Erythroblast (primary cell): ENCODE measurements around the gene NKX6-2.

ENCODE experiments used
- DNase-seq, 2 experiments: peaks; one replicate each; lab custom pipeline; 2025; lab: John Stamatoyannopoulos, UW
- GATA1 ChIP-seq: IDR thresholded peaks from 2 replicates; pipeline ENCODE4 v1.6.1; 2011; ENCODE audit warnings: low read depth, mild to moderate bottlenecking, control low read depth, low read length, moderate library complexity
- POLR2A ChIP-seq: IDR thresholded peaks from 2 replicates; pipeline ENCODE4 v1.6.1; 2011; ENCODE audit warnings: mild to moderate bottlenecking, low read length

The NKX6-2 gene

DNA sequence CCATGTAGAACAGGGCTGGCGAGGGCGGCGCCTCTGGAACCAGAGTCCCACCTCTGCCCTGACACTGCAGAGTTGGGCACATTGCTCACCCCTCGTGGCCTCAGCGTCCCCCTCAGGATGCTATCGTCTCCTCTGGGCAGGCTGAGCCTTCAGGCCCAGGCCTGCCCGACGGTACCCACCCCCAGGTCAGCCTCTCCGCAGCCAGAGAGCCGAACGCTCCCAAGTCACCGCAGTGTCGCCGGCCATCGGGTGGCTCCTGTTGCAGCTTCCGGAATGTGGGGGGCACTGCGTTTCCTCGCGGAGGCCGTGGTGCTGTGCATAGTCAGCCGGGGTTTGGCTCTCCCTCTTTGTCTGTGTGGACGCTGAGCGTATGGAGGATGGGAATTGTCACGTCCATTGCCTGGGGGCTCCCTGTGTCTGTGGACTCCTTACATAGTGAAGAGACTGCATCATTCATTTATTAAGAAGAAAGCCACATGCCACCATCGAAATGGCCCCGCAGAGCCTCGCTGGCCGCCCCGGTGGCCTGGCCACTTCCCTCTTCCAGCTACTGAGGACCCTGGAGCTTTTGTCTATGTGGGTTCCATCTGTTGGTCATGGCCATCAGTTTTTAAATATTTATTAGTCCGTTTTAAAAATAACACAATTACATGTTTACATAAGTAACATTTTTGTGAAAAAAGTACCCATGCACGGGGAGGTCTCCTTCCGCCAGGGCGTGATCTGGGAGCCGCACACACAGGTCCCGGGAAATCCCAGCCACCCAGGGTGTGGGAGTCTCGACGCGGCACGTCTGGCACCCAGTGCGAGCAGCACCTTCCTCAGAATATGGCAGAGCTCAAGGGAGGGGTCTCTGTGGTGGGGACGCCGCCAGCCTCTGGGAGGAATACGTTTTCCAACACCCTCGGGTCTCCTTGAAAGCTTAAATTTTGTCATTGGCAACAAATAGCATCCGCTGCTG is 15.6 kb downstream of the NKX6-2 start:
- TF ChIP-seq POLR2A (no peak), GATA1 (no peak)
- DNase-seq = no peak

DNA sequence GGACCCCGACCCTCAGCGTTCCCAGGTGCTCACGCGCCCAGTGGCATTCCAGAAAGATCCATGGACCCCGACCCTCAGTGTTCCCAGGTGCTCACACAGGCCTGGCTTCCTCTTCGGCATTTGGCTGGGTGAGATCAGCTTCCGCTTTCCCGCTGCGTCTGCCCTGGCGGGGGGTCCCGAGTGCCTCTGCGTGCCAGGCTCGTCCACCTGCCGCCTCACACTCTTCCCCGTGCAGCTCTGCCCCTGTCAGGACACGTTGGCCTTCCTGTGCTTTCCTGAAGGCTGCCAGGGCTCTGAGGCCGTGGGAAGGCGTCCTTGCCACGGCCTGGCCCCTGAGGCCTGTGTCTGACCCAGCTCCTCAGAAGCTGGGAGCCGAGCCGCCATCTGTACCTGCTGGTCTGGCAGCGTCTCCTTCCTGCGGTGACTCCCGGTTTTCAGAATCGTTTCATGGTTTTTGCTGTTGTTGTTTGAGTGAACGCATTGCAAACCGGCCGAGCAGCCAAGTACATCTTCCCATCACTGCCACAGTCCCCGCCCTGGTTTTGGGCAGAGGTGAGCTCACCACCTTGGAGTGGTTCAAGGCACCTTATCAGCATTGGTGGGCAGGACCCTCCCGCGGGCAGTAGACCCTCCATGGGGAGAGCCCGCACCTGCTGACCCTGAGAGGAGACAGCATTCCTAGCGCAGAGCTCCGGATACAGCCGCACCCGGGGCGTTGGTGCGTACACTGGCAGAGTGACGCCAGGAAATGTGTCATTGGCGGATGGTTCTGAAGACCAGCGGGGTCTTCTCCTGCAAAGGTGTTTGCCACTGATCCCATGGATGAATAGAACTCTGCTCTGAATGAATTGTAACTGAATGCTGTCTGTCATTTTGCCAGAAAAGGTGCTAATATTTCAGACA is 17.4 kb downstream of the NKX6-2 start:
- no peak for TF ChIP-seq POLR2A
- TF ChIP-seq GATA1 = no peak
- no peak for DNase-seq

DNA sequence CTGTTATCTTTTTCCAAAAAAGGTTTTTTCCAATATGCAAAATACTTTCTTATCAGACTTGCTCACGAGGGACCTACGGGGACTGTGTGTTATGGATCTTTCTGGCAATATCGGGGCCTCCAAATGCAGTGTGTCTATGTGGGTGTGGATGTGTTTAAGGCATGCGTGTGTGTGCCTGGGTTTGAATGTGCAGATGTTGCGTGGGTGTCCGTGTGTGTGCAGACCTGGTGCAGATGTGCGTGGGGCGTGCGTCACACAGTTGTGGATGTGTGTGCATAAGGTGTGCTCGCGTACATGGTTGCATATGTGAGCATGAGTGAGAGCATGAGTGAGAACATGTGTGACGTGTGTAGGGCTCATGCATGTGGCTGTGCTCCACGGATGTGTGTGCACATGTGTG is 19.7 kb downstream of the NKX6-2 start:
- no peak for TF ChIP-seq POLR2A
- DNase-seq = no peak

DNA sequence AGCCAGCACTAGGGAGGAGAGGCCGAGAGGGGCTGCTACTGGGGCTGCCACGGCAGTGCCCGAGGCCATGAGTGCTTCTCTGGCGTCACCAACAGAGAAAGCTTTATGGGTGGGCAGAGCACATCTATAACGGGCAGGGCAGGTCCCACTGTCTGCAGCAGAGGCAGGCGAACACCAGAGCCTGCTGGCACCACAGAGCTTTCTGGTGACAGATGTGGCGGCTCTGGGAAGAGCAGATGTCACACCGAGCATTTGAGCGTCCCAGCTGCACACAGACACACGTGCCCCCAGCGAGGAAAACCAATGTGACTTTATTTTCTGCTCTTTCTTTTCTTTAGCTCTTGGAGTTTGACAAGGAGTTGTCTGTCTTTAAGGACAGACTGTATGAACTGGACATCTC is 20.5 kb downstream of the NKX6-2 start:
- TF ChIP-seq GATA1 (no peak), POLR2A (no peak)
- DNase-seq = no peak

DNA sequence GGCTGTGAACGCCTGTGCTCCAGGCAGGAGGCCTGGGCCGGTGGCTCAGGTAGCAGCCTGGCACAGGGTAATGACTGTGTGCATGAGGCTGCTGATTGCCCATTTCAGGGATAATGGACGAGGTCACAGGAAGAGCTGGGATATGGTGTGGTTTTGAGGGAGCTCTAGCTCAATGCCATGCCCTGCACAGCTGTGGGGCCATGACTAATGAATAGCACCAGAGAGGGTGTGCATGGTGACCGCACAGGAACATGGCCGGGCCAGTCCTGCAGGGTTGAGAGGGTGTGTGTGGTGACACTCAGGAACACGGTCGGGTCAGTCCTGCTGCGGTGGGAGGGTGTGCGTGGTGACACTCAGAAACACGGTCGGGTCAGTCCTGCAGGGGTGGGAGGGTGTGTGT is 21.8 kb downstream of the NKX6-2 start:
- no peak for TF ChIP-seq GATA1
- DNase-seq = no peak

DNA sequence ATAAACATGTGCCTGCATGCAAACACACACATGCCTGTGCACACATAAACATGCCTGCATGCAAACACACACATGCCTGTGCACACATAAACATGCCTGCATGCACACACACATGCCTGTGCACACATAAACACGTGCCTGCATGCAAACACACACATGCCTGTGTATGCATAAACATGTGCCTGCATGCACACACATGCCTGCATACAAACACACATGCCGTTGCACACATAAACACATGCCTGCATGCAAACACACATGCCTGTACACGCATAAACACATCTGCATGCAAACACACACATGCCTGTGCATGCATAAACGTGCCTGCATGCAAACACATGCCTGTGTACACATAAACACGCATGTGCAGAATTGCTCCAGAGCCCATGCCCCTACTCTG is 22.4 kb downstream of the NKX6-2 start:
- TF ChIP-seq GATA1 (no peak), POLR2A (no peak)
- DNase-seq = no peak

DNA sequence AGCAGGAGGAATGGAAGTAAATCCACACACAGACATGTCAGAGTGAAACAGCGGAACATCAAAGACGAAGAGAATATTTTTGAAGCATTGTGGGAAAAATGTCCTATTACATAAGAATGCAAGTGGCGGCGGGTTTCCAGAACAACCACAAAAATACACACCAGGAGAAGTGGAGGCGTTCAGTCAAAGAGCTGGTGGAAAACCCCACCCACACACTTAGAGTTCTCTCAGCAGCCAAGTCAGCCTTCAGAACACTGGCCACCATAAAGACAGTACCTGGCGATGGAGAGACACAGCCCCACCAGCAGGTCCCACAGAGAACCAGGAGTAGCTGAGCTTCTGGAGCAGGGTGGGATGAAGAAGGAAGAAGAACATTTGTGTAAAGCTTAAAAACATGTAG is 23.7 kb downstream of the NKX6-2 start:
- TF ChIP-seq GATA1 (no peak), POLR2A (no peak)
- no peak for DNase-seq

DNA sequence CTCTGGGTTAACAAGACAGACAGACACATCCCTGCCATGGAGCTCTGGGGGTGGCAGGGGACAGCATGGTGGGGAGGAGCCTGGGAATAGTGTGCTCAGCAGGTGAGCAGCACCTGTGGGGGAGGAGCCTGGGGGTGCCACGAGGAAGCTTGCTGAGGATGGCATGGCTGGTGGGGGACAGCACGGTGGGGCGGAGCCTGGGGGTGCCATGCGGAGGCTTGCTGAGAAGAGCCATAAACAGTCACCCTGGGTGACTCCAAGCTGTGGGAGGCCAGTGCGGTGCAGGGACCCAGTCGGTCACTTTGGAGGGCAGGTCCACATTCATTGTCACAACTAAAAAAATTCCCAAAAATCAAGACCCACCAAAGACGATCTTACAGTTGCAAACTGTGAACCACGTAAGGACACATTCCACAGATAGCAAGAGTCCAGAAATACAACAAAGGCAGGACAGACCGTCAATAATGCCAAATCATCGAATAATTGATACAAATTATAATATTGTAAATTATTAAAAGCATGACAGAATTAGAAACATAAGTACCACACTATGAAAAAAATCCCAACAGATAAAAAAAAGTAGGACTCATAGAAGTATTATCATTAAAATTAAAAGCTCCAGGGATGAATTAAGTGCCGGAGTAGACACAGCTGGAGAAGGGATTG is 24.4 kb downstream of the NKX6-2 start:
- TF ChIP-seq GATA1 (no peak), POLR2A (no peak)
- DNase-seq = no peak

DNA sequence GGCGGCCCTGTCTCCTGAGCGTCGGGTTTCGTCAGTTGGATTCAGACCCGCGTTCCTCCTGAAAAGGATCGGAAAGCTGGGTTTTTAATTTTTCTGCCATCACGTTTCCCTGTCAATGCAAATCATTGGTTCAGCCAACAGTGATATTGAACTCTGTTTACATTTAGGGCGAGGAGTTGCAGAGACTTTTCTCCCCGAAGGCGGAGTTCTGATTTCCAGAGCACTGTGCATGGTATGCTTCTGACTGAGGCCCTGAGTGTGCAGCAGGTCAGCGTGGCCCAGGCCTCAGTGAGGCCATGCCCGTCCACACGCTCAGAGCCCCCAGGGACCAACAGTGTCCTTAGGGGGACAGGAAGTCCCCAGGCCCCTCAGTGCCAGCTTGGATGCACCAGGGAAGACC is 27.1 kb downstream of the NKX6-2 start:
- TF ChIP-seq GATA1 = no peak
- TF ChIP-seq POLR2A = no peak

DNA sequence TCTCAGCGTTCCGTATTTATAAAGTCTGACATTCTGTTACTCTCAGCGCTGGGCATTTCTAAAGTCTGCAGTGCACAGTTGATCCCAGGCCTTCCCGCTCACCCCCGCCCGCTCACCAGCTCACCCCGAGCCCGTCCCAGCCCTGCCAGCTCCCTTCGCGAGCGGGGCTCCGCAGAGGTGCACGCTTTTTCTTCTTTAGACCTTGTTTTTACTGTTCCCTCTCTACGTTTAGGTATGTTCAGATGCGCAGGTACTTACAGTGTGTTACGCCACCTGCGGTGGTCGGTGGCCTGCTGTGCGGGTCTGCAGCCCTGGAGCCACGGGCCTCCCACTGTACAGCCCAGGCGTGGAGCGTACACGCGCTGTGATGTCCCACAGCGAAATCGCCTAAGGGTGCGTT is 28.8 kb downstream of the NKX6-2 start:
- TF ChIP-seq POLR2A = no peak
- no peak for TF ChIP-seq GATA1
- DNase-seq = no peak

More for the DNA sequence above, 27.1 kb downstream of the NKX6-2 start:
- DNase-seq = no peak

DNA sequence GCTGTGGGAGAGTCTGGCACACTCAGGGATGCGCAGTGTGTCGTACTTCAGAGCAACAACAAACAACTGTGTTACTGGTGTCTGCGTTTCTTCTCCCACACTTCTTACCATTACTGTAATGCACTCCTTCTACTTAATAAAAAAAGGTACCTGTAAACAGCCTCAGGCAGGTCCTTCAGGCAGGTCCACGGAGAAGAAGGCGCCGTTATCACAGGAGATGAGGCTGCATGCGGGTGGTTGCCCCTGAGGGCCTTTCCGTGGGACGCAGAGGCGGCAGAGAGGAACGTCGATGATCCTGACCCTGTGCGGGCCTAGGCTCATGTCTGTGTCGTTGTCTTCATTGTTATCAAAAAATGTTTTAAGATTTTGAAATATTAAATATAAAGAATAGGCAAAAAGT is 29.4 kb downstream of the NKX6-2 start:
- TF ChIP-seq POLR2A (no peak), GATA1 (no peak)
- DNase-seq = no peak

DNA sequence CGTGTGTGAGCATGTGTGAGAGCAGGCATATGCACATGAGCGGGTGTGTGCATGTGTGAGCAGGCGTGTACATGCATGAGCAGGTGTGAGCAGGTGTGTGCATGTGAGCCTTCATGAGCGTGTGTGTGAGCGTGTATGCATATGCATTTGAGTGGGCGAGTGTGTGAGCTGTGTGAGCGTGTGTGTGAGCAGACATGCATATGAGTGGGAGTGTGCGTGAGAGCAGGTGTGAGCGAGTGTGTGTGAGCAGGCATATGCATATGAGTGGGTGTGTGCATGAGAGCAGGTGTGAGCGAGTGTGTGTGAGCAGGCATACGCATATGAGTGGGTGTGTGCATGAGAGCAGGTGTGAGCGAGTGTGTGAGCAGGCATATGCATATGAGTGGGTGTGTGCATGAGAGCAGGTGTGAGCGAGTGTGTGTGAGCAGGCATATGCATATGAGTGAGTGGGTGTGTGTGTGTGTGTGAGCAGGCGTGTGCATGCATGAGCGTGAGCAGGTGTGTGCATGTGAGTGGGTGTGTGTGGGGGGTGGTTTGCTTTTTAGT is 30.7 kb downstream of the NKX6-2 start:
- TF ChIP-seq POLR2A (no peak), GATA1 (no peak)
- DNase-seq = no peak

DNA sequence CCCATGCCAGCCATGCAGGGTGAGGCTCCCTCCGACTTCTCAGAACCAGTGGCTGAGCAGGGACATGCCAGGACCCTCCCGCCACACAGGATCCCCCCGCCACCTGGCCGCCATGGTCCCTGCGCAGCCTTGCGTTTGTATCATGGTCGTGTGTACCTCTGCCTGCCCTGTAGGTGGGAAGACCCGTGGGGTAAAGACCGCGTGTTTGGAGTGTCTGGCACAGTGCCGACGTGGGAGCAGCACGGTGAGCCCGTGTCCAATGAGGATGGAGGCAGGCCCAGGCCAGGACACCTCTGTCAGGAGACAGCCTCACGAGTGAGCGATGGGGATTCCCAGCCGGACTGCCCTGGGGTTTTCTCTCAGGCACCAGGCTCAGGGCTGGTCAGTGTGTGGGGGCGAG is 31.9 kb downstream of the NKX6-2 start:
- DNase-seq = no peak
- TF ChIP-seq POLR2A = no peak
